Measurements from ENCODE around the gene CRYBB1. TPM values are rescaled to one million over a fixed set of nuclear protein-coding genes. Genes with fewer than 3 reads are reported as not detected.

The CRYBB1 gene
- total and polyA plus RNA-seq, 4 donors, result 0.14 to 1.1 (median 0.45) TPM

DNA sequence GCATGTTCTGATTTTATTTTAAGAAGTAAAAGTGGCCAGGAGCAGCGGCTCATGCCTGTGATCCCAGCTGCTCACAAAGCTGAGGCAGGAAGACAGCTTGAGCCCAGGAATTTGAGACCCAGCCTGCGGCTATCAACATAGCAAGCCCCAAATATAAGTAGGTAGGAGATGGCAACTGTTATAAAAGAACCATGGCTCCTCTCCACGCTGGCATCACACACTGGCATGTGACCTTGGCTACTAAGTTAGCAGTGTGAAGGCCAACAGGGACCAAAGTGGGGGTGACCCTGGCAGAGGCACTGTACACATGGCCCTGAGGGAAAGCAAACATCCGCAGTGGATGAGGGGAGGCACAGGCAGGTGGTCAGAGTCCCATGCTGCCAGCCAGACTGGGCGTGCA is 60.9 kb downstream of the CRYBB1 start:
- Histone ChIP-seq H3K27ac (ENCODE audit: low read depth in 1 of 2, low read length in 1 of 2) (no peak overlapping the region), H3K9ac (ENCODE audit: insufficient read depth in 1 of 2, low read length in 2 of 2) (no peak overlapping the region), H3K4me3 (no peak overlapping the region), H3K4me1 (ENCODE audit: control insufficient read depth in 5 of 5, insufficient read depth in 5 of 5, low read length in 5 of 5) (peaks cover 0 to 8% (median 0%) of the 10 kb centered on the region in 5 donors), H3K36me3 (ENCODE audit: control insufficient read depth in 4 of 4, insufficient read depth in 4 of 4, low read length in 4 of 4) (no peaks in the 10 kb centered on the region), H3K27me3 (ENCODE audit: control insufficient read depth in 3 of 3, insufficient read depth in 3 of 3, low read length in 2 of 3) (no peaks in the 10 kb centered on the region), H3K9me3 (ENCODE audit: control insufficient read depth in 4 of 4, insufficient read depth in 3 of 4, low read length in 3 of 4) (no peaks in the 10 kb centered on the region)
- DNase-seq, result no peak
- ATAC-seq (ENCODE audit: insufficient read depth, low FRiP score), result no peak
- TF ChIP-seq, protein P1, sequence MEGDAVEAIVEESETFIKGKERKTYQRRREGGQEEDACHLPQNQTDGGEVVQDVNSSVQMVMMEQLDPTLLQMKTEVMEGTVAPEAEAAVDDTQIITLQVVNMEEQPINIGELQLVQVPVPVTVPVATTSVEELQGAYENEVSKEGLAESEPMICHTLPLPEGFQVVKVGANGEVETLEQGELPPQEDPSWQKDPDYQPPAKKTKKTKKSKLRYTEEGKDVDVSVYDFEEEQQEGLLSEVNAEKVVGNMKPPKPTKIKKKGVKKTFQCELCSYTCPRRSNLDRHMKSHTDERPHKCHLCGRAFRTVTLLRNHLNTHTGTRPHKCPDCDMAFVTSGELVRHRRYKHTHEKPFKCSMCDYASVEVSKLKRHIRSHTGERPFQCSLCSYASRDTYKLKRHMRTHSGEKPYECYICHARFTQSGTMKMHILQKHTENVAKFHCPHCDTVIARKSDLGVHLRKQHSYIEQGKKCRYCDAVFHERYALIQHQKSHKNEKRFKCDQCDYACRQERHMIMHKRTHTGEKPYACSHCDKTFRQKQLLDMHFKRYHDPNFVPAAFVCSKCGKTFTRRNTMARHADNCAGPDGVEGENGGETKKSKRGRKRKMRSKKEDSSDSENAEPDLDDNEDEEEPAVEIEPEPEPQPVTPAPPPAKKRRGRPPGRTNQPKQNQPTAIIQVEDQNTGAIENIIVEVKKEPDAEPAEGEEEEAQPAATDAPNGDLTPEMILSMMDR (IDR thresholded peaks at IDR 0.05; ENCODE audit: control extremely low read depth, extremely low read depth), result no peak
- WGBS, 2 donors, result 90 to 96% methylated on average over 5 of the region's 5 CpGs

DNA sequence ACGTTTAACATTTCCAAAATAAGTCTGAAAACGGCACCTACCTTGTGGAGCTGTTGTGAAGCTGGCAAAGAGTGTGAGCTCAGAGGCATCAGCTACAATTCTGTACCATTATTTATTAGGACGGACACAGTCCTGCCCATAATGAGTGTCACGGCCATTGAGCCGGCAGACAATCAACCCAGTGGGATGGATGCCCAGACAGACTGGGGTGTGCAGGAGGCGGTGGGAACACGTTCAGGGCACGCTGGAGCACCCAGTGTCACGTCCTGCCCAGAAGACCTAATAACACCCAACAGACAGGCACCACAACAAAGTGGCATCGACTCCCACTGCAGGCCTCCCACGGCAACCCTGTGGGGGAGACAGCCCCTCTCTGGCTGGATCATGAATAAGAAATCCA is 62.3 kb downstream of the CRYBB1 start:
- 78 to 87% methylated on average over 11 of the region's 11 CpGs for WGBS, 2 donors
- no peak overlapping the region for H3K9ac ChIP-seq (ENCODE audit: insufficient read depth in 1 of 2, low read length in 2 of 2)
- no peaks in the 10 kb centered on the region for H3K9me3 ChIP-seq (ENCODE audit: control insufficient read depth in 4 of 4, insufficient read depth in 3 of 4, low read length in 3 of 4)
- ATAC-seq (ENCODE audit: insufficient read depth, low FRiP score) (no peak), DNase-seq (no peak)
- H3K27me3 ChIP-seq (ENCODE audit: control insufficient read depth in 3 of 3, insufficient read depth in 3 of 3, low read length in 2 of 3), result no peaks in the 10 kb centered on the region
- H3K27ac ChIP-seq (ENCODE audit: low read depth in 1 of 2, low read length in 1 of 2), result no peak overlapping the region
- TF ChIP-seq, protein P1 (IDR thresholded peaks at IDR 0.05; ENCODE audit: control extremely low read depth, extremely low read depth), result no peak
- no peaks in the 10 kb centered on the region for H3K36me3 ChIP-seq (ENCODE audit: control insufficient read depth in 4 of 4, insufficient read depth in 4 of 4, low read length in 4 of 4)
- peaks cover 4 to 11% (median 6%) of the 10 kb centered on the region in 5 donors for H3K4me1 ChIP-seq (ENCODE audit: control insufficient read depth in 5 of 5, insufficient read depth in 5 of 5, low read length in 5 of 5)
- no peak overlapping the region for H3K4me3 ChIP-seq

DNA sequence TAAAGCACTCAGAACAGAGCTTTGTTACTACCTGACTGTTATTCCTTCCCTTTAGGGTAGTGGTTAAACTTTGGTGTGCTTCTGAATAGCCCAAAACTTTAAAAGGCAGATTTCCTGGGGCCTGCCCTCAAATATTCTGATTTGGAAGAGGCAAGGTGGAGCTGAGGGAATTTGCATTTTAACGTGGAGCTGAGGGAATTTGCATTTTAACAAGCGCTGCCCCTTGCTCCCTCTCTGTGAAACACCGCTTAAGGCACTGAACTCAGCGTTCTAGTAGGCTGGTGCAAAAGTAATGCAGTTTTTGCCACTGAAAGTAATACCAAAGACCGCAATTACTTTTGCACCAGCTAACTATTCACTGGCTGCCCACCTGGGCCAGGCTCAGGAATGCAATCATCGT is 62.9 kb downstream of the CRYBB1 start:
- H3K27ac ChIP-seq (ENCODE audit: low read depth in 1 of 2, low read length in 1 of 2), result no peak overlapping the region
- DNase-seq (no peak), ATAC-seq (ENCODE audit: insufficient read depth, low FRiP score) (no peak)
- peaks cover 6 to 14% (median 10%) of the 10 kb centered on the region in 5 donors for H3K4me1 ChIP-seq (ENCODE audit: control insufficient read depth in 5 of 5, insufficient read depth in 5 of 5, low read length in 5 of 5)
- H3K36me3 ChIP-seq (ENCODE audit: control insufficient read depth in 4 of 4, insufficient read depth in 4 of 4, low read length in 4 of 4), result no peaks in the 10 kb centered on the region
- 86 to 89% methylated on average over 6 of the region's 6 CpGs for WGBS, 2 donors
- H3K4me3 ChIP-seq, result no peak overlapping the region
- no peaks in the 10 kb centered on the region for H3K9me3 ChIP-seq (ENCODE audit: control insufficient read depth in 4 of 4, insufficient read depth in 3 of 4, low read length in 3 of 4)
- TF ChIP-seq, protein P1 (IDR thresholded peaks at IDR 0.05; ENCODE audit: control extremely low read depth, extremely low read depth), result no peak
- H3K27me3 ChIP-seq (ENCODE audit: control insufficient read depth in 3 of 3, insufficient read depth in 3 of 3, low read length in 2 of 3), result no peaks in the 10 kb centered on the region
- H3K9ac ChIP-seq (ENCODE audit: insufficient read depth in 1 of 2, low read length in 2 of 2), result no peak overlapping the region
